H54 (cell line): ENCODE measurements around the gene NGB.
"Not testable (repeated sequence)": the region's sequence is repeated elsewhere in the genome, so short reads cannot be mapped to it uniquely, and the experiment has no call there.

Experiments
- DNase-seq: peaks from one replicate; pipeline ENCODE4 v3.0.0; 2011; ENCODE audit warnings: low spot score, mixed read lengths; ENCODE audit not compliant: insufficient read length
- FAIRE-seq: peaks from 3 replicates; lab custom pipeline; 2011; peaks lifted over from hg19 to GRCh38; lab: Jason Lieb, UNC
- POLR2A ChIP-seq: IDR thresholded peaks from 2 replicates; pipeline ENCODE4 v1.6.1; 2011; ENCODE audit warnings: low read depth, mild to moderate bottlenecking, low read length

Gene NGB, protein sequence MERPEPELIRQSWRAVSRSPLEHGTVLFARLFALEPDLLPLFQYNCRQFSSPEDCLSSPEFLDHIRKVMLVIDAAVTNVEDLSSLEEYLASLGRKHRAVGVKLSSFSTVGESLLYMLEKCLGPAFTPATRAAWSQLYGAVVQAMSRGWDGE

DNA sequence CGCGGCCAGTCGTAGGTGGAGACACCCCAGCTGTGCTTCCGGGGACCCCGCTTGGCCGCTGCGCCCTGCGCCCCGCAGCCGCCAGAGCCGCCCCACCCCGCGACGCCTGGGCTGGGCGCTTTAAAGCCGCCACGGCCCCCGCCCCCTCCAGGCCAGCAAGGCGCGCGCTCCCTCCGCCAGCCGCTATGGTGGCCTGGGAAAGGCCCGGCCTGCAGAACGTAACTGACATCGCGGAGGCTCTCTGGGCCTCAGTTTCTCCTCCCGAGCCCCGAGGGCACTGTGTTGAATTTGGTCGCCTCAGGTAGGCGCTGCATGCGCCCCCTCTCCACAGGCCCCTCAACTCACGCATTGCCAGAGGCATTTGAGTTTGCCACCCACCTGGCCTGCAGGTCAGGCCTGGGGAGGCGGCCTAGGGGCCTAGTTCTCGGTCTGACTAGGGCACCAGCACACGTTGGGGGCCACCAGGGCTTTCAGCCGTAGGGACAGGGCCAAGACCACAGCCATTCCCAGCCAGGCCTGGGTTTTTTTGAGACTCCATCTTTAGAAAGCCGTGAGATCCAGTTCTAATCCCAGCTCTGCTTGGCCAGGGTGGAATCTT lies at the start of gene NGB:
Gene NGB (minus strand): TSS at position 94 of the 598 bp plus-strand sequence. CDS start 269 bp downstream, outside the sequence.
- TF ChIP-seq POLR2A = no peak
- FAIRE-seq (no peak), DNase-seq (no peak)

DNA sequence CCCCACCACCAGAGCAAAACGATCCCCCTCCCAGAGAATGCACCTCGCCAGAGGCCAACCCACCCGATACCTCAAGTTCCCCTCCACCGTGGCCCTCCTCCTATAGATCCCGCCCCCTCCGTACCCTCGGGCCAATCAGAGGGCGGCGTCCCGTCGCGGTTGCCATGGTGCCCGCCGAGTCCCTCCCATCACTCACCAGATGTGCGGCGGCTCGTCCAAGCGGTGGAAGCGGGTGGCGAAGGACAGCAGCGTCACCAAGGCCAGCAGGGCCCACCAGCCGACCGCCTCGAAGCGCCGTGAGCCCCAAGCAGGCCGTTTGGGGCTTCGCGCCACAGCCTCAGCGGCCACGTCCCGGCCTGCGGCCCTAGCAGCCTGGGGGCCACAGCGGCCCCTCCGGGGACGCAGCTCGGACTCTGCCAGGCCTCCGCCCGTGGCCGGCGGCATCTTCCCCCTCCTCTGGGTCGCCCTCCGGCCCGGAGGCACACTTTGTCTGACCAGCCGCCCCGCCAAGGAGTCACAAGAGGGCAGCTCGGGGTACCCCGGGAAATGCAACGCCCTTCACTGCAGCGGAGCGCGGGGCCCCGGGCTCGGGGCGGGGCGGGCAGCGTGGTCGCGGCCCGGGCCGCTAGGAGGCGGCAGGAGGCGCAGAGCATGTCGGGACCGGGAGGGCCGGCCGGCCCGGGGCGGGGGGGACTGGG lies 49.4 kb upstream of the NGB start, which contains the start of gene POMT2:
Gene POMT2 (minus strand): TSS at position 646 of the 698 bp plus-strand sequence. CDS start 202 bp downstream, at position 444.
- FAIRE-seq (peak; percentile 57), DNase-seq (peak; percentile 67)
- TF ChIP-seq POLR2A = peak; percentile 70

DNA sequence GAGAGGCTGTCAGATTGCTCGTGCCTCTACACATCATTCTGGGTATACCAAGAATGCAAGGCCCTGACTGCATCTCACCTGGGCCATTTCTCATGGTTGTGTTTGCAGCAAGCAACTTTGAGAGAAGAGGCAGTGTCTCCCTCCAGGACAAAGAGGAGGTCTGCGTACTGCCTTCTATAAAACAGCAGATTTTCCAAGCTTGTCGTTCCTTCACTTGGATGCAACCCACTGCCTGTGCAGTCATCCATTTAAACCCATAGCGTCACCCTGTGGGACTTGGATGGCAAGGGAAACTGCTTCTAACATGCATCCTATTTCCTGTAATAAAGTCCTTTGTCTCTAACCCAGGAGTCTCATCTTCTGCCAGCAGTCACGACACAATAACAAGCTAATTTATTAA lies 48.4 kb upstream of the NGB start:
- no peak for FAIRE-seq
- no peak for DNase-seq
- no peak for TF ChIP-seq POLR2A

DNA sequence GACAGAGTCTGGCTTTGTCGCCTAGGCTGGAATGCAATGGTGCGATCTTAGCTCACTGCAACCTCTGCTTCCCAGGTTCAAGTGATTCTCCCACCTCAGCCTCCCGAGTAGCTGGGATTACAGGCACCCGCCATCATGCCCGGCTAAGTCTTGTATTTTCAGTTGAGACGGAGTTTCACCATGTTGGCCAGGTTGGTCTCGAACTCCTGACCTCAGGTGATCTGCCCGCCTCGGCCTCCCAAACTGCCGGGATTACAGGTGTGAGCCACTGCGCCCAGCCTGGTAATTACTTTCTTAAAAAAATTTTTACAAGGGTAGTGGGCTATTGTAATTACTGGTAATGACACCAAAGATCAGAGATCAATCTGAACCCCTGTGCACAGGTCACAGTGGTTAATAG lies 47.8 kb upstream of the NGB start:
- not testable (repeated sequence) for DNase-seq, FAIRE-seq

DNA sequence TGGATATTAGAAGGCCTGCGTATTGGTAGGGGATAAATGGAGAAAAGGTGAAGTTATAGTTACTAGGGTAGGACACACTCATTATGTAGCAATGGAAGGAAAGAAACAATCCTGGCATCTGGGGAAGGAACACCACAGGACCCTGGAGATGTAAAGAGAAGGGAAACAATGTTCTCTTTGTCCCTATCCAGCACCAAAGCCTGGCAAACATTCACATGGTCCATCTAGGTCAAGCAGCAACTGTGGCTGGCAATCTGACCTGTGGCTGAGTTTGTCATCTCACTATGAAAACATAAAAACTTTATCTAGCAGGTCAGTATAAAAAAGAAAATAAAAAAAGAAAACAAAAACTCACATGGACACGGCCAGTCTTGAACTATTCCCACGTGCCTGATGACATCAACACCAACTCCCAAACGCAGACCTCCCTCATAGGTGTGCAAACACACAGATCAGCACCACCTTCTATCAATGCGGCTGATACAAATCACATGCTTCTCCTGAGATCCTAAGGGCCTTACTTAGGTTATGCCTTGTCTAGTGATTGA lies 47.1 kb upstream of the NGB start:
- DNase-seq (no peak), FAIRE-seq (no peak)
- no peak for TF ChIP-seq POLR2A

DNA sequence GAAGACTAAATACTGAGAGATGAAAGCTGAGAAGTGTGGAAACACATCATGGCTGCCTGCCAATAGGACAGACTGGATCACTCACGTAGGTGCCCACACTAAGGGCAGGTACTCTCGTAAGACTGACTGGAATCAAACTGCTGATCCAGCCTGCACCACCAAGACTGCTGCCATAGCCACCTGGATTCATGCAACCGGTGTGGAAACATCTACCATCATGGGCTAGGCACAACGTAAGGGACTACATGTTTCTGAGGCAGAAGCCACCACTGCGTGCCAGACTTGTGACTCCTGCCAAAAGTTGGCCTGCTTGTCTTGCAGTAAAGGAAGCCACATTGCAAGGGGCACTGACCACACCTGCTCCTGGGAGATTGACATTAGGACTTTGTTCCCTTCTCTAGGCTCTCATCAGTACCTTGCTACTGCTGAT lies 45.9 kb upstream of the NGB start:
- no peak for FAIRE-seq
- no peak for DNase-seq

DNA sequence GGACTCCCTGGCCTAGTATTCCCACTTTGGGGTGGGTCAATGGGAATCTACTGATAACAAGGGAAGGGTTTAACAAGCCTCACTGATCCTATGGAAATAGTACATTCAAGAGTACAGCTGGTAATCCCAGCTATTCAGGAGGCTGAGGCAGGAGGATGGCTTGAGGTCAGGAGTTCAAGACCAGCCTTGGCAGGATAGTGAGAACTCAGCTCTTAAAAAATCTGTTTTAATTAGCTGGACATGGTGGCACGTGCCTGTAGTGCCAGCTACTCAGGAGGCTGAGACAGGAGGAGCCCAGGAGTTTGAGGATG lies 45.1 kb upstream of the NGB start:
- no peak for TF ChIP-seq POLR2A
- no peak for DNase-seq
- FAIRE-seq = no peak

More for the DNA sequence above, 45.9 kb upstream of the NGB start:
- TF ChIP-seq POLR2A = no peak

DNA sequence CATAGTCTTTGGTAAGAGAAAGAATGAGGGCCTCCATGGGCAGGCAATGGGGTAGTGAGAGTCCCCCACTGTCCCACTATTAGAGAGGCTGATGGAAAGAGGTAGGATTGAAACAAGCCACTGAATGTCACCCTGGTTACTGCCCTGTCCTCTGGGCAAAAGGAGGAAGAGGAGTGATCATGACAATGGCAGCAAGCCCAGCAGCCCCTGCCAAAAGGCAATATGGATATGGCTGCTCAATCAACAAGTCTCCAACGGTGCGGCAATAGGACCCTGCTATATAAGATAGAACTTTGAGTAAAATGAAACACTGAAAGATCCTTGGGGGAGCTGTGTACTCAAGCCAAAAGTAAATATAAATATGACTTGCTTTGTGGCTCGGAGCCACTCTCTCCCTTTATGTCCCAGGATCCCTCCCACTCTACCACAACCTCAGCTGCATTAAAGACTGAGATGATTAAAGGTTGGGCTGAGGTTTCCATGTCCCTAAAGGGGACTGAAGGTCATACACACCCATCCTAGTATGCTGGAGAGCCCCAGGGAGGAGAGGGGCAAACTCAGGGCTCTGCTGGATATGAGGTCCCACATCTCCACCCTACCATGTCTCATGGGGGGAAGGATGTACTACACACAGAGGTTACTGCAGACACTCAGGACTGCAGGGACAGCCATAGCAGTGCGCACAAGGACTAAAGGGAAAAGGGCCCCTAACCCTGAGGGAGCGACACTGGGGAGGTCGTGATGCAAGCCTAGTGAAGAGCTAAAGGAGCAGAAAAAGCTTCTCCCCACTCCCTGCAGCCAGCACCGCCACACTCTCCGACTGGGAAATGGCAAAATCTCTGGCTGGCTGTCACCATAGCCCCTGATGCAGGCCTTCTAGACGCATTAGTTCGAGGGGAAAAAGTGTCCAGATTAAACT lies 43.8 kb upstream of the NGB start:
- DNase-seq = no peak
- no peak for TF ChIP-seq POLR2A
- no peak for FAIRE-seq

DNA sequence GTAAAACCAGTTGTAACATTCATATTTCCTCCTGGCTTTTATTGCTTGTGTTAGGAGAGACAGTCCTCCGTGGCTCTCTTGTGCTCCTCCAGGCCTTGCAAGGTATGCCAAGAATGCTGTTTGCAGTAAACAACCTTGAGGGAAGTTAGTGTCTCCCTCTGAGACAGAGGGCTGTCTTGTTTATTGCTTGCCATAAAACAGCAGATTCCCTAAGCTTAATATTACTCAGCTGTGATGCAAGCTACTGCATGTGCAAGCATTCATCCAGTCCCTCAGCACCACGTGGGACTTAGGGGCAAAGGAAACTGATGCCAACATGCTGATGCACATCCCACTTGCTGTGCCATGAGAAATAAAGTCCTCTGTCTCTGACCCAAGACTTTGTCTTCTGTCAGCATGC lies 43.0 kb upstream of the NGB start:
- FAIRE-seq (peak; percentile 68), DNase-seq (no peak)
- TF ChIP-seq POLR2A = no peak

DNA sequence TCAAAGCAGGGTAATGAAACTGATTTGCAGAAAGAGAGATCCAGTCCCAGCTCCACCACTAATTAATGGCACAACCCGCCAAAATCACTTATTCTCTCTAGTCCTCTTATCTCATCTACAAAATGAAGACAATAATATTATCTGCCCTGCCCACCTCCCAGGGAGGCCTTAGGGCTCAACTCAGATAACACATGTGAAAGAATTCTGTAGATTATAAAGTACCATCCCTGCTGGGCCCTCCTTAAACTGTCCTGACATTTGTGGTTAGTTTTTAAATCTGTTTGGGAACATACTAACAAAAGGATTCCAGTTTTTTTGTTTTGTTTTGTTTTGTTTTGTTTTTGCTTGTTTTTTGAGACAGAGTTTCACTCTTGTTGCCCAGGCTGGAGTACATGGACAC lies 42.4 kb upstream of the NGB start:
- no peak for FAIRE-seq
- no peak for TF ChIP-seq POLR2A
- no peak for DNase-seq

DNA sequence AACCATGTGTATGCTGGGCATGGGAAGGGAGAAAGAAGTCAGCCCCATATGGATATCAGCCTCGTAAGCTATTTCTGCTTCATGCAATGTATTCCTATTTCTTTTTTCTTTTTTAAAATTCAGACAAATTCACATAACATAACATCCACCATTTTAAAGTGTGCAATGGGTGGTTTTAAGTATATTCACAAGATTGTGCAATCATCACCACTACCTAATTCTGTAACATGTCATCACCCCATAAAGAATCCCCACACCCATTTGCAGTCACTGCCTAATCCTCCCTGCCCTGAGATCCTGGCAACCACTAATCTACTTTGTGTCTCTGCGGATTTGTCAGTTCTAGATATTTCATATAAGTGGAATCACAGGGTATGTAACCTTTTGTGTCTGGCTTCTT lies 40.2 kb upstream of the NGB start:
- no peak for TF ChIP-seq POLR2A
- FAIRE-seq = no peak
- no peak for DNase-seq

DNA sequence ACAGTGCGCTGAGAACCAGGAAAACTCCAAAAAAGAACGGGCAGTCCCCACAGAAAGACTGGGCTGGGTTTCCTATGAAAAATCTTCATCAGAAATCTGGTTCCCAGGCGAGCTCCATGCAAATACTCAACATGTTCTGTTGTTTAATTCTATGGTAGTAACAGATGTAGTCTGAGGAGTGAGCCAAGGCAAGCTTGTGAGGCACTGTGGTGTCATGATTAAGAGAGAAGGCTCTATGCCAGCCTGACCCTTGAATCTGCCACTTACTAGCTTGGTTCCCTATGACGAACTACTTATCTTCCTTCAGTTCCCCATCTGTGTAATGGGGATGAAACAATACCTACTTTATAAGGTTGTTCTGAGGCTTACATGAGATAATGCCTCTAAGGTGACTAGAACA lies 39.0 kb upstream of the NGB start:
- TF ChIP-seq POLR2A = no peak
- no peak for DNase-seq
- FAIRE-seq = no peak

DNA sequence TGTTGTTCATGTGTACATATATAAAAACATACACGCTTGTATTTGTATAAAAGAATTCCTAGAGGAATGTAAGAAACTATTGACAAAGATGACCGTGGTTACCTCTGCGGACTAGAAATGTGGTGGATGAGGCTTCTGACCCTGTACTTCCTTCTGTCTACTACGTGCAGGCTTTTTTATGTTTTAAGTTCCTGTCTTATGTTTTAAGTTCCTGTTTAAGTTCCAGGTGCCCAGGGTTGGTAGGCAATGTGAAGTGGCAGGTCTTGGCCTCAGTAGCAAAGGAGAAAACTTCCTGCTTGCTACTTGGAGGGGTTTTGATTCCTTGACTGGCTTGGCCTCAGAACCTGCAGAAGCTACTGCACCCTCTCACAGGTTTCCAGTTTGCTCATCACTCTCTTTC lies 38.1 kb upstream of the NGB start:
- DNase-seq (no peak), FAIRE-seq (no peak)
- no peak for TF ChIP-seq POLR2A
